CD4-positive, CD25-positive, alpha-beta regulatory T cell (primary cell): ENCODE measurements around the gene LHPP. TPM values are rescaled to one million over a fixed set of nuclear protein-coding genes. Genes with fewer than 3 reads are reported as not detected.

Experiments
- ATAC-seq, 2 donors: fragments of 150-1000 bp; cut with Tn5 transposase; one replicate each; pipeline ENCODE4 v1.10.0; 2021; ENCODE audit warnings: low read depth in 2 of 2, moderate number of reproducible peaks in 2 of 2, moderate library complexity in 1 of 2
- DNase-seq, 3 donors: peaks; one replicate each; pipeline versions ENCODE4 v3.0.0 to v3.0.0-alpha.2; 2012 to 2022; ENCODE audit warnings: mixed read lengths in 1 of 3
- H3K27ac ChIP-seq: one replicate; pipeline ENCODE4 v1.7.0; 2013; ENCODE audit warnings: mild to moderate bottlenecking, low read length; ENCODE audit not compliant: insufficient read depth, poor library complexity, severe bottlenecking
- H3K27me3 ChIP-seq: one replicate; pipeline ENCODE4 v1.7.0; 2013; ENCODE audit warnings: low read length; ENCODE audit not compliant: control insufficient read depth, insufficient read depth
- H3K36me3 ChIP-seq: one replicate; pipeline ENCODE4 v1.7.0; 2013; ENCODE audit warnings: mild to moderate bottlenecking, low read length, moderate library complexity; ENCODE audit not compliant: control insufficient read depth, insufficient read depth
- H3K4me1 ChIP-seq: 2 replicates; pipeline ENCODE4 v1.7.0; 2013; ENCODE audit warnings: mild to moderate bottlenecking, low read length; ENCODE audit not compliant: insufficient read depth, control insufficient read depth, poor library complexity, severe bottlenecking
- H3K4me3 ChIP-seq: one replicate; pipeline ENCODE4 v1.7.0; 2013; ENCODE audit warnings: low read depth, mild to moderate bottlenecking, low read length, moderate library complexity
- H3K9me3 ChIP-seq, 2 experiments: 1 replicate in 1 of 2; 2 replicates in 1 of 2; pipeline ENCODE4 v1.7.0; 2013; ENCODE audit warnings: low read length in 2 of 2, mild to moderate bottlenecking in 1 of 2, moderate library complexity in 1 of 2; ENCODE audit not compliant: control insufficient read depth in 2 of 2
- H3K27ac Mint-ChIP-seq, 3 donors: one replicate each; pipeline ENCODE4 v1.8.0; 2020 to 2022; ENCODE audit warnings: mild to moderate bottlenecking in 3 of 3, mixed read lengths in 3 of 3, moderate library complexity in 2 of 3
- H3K27me3 Mint-ChIP-seq: one replicate; pipeline ENCODE4 v1.8.0; 2022; ENCODE audit warnings: mild to moderate bottlenecking, mixed read lengths
- H3K36me3 Mint-ChIP-seq: one replicate; pipeline ENCODE4 v1.8.0; 2020; ENCODE audit warnings: mixed read lengths
- H3K4me1 Mint-ChIP-seq, 4 donors: one replicate each; pipeline ENCODE4 v1.8.0; 2020 to 2022; ENCODE audit warnings: mixed read lengths in 4 of 4, mild to moderate bottlenecking in 1 of 4
- H3K4me3 Mint-ChIP-seq, 4 donors: one replicate each; pipeline ENCODE4 v1.8.0; 2020 to 2022; ENCODE audit warnings: mild to moderate bottlenecking in 4 of 4, mixed read lengths in 4 of 4, moderate library complexity in 3 of 4
- H3K9me3 Mint-ChIP-seq, 7 donors: one replicate each; pipeline ENCODE4 v1.8.0; 2020 to 2022; ENCODE audit warnings: mixed read lengths in 7 of 7, mild to moderate bottlenecking in 3 of 7, moderate library complexity in 2 of 7
- polyA plus RNA-seq, 4 donors: library from polyadenylated mRNA; unstranded; fragments of 300-500 nt; fragmentation: Illumina TruSeq; gene quantifications; one replicate each; pipeline ENCODE4 v1.2.3, GENCODE V29; 2021
- total RNA-seq: library from RNA; stranded (reverse); gene quantifications from one replicate; pipeline ENCODE4 v1.2.3, GENCODE V29; 2022

LHPP gene
- total and polyA plus RNA-seq, 5 donors from 2014 or later: 20.1 to 29.2 (median 25.0) TPM

- Histone ChIP-seq H3K27me3 (no peaks in the 10 kb centered on the region), H3K4me3 (no peak overlapping the region), H3K9me3 (peaks cover 0 to under 1% of the 10 kb centered on the region in 2 experiments), H3K4me1 (peaks cover 81% of the 10 kb centered on the region), H3K27ac (peak overlapping the region; percentile 28), H3K36me3 (peaks cover 7% of the 10 kb centered on the region)
- H3K4me1 Mint-ChIP-seq: peaks cover 22 to 90% (median 53%) of the 10 kb centered on the region in 4 donors
- H3K36me3 Mint-ChIP-seq: peaks cover 7% of the 10 kb centered on the region
- peak overlapping the region in 1 of 4 donors; percentile 54 for H3K4me3 Mint-ChIP-seq
- H3K27ac Mint-ChIP-seq: peak overlapping the region; percentile 35 to 94 (median 83)
- DNase-seq: no peak
- H3K9me3 Mint-ChIP-seq: peaks cover 0 to 2% (median 0%) of the 10 kb centered on the region in 7 donors
- ATAC-seq: no peak
- no peaks in the 10 kb centered on the region for H3K27me3 Mint-ChIP-seq
Observed at GRCh38 chr10:124639646-124640045, 178.0 kb downstream of the LHPP start.

GRCh38 chr10:124640056-124640455, 178.4 kb downstream of the LHPP start:
- DNase-seq (no peak), ATAC-seq (no peak)
- Histone ChIP-seq H3K9me3 (no peaks in the 10 kb centered on the region), H3K36me3 (peaks cover 7% of the 10 kb centered on the region), H3K4me3 (no peak overlapping the region), H3K27me3 (no peaks in the 10 kb centered on the region), H3K27ac (no peak overlapping the region), H3K4me1 (peaks cover 85% of the 10 kb centered on the region)
- peaks cover 5% of the 10 kb centered on the region for H3K36me3 Mint-ChIP-seq
- peak overlapping the region; percentile 83 to 98 (median 89) for H3K27ac Mint-ChIP-seq
- H3K9me3 Mint-ChIP-seq: peaks cover 0 to 2% (median 0%) of the 10 kb centered on the region in 7 donors
- H3K4me3 Mint-ChIP-seq: peak overlapping the region in 2 of 4 donors; percentile 75 to 77
- no peaks in the 10 kb centered on the region for H3K27me3 Mint-ChIP-seq
- peaks cover 22 to 92% (median 54%) of the 10 kb centered on the region in 4 donors for H3K4me1 Mint-ChIP-seq

GRCh38 chr10:124640538-124641231, 179.1 kb downstream of the LHPP start:
- Mint-ChIP-seq H3K4me1 (peaks cover 20 to 92% (median 54%) of the 10 kb centered on the region in 4 donors), H3K4me3 (peak overlapping the region; percentile 68 to 89 (median 76)), H3K27ac (peak overlapping the region; percentile 83 to 98 (median 89)), H3K27me3 (no peaks in the 10 kb centered on the region), H3K9me3 (peaks cover 0 to 2% (median 0%) of the 10 kb centered on the region in 7 donors), H3K36me3 (peaks cover 5% of the 10 kb centered on the region)
- peaks cover 88% of the 10 kb centered on the region for H3K4me1 ChIP-seq
- H3K27me3 ChIP-seq: no peaks in the 10 kb centered on the region
- peaks cover 7% of the 10 kb centered on the region for H3K36me3 ChIP-seq
- peak; percentile 35 to 50 for ATAC-seq
- no peaks in the 10 kb centered on the region for H3K9me3 ChIP-seq
- peak overlapping the region; percentile 22 for H3K4me3 ChIP-seq
- DNase-seq: peak in 1 of 3 donors; percentile 33
- peak overlapping the region; percentile 48 for H3K27ac ChIP-seq

- H3K36me3 Mint-ChIP-seq: peaks cover 5% of the 10 kb centered on the region
- ATAC-seq: peak; percentile 76 to 85
- peak overlapping the region; percentile 83 to 98 (median 89) for H3K27ac Mint-ChIP-seq
- H3K27ac ChIP-seq: peak overlapping the region; percentile 48
- H3K9me3 ChIP-seq: no peaks in the 10 kb centered on the region
- H3K4me3 Mint-ChIP-seq: peak overlapping the region; percentile 66 to 89 (median 72)
- peaks cover 14 to 93% (median 51%) of the 10 kb centered on the region in 4 donors for H3K4me1 Mint-ChIP-seq
- H3K4me1 ChIP-seq: peaks cover 91% of the 10 kb centered on the region
- no peaks in the 10 kb centered on the region for H3K27me3 Mint-ChIP-seq
- peaks cover 7% of the 10 kb centered on the region for H3K36me3 ChIP-seq
- peak overlapping the region; percentile 22 for H3K4me3 ChIP-seq
- peak in 1 of 3 donors; percentile 66 for DNase-seq
- H3K27me3 ChIP-seq: no peaks in the 10 kb centered on the region
- H3K9me3 Mint-ChIP-seq: peaks cover 0 to 2% (median 0%) of the 10 kb centered on the region in 7 donors
Observed at GRCh38 chr10:124641282-124642087, 179.9 kb downstream of the LHPP start.

GRCh38 chr10:124642088-124642710, 180.6 kb downstream of the LHPP start:
- H3K9me3 ChIP-seq: no peaks in the 10 kb centered on the region
- H3K4me1 ChIP-seq: peaks cover 91% of the 10 kb centered on the region
- H3K27me3 ChIP-seq: no peaks in the 10 kb centered on the region
- peaks cover 7% of the 10 kb centered on the region for H3K36me3 ChIP-seq
- ATAC-seq (no peak), DNase-seq (no peak)
- Mint-ChIP-seq H3K4me3 (peak overlapping the region in 3 of 4 donors; percentile 56 to 89 (median 63)), H3K27me3 (no peaks in the 10 kb centered on the region), H3K27ac (peak overlapping the region; percentile 83 to 98 (median 91)), H3K9me3 (peaks cover 0 to 2% (median 0%) of the 10 kb centered on the region in 7 donors), H3K36me3 (peaks cover 5% of the 10 kb centered on the region), H3K4me1 (peaks cover 14 to 93% (median 51%) of the 10 kb centered on the region in 4 donors)
- H3K4me3 ChIP-seq: no peak overlapping the region
- H3K27ac ChIP-seq: peak overlapping the region; percentile 48

- Mint-ChIP-seq H3K27me3 (no peaks in the 10 kb centered on the region), H3K9me3 (peaks cover 0 to 2% (median 0%) of the 10 kb centered on the region in 7 donors), H3K4me3 (no peak overlapping the region), H3K4me1 (peaks cover 14 to 93% (median 56%) of the 10 kb centered on the region in 4 donors), H3K27ac (peak overlapping the region; percentile 69 to 93 (median 83)), H3K36me3 (peaks cover 5% of the 10 kb centered on the region)
- H3K9me3 ChIP-seq: no peaks in the 10 kb centered on the region
- peak overlapping the region; percentile 2 for H3K27ac ChIP-seq
- peaks cover 7% of the 10 kb centered on the region for H3K36me3 ChIP-seq
- no peak overlapping the region for H3K4me3 ChIP-seq
- DNase-seq (no peak), ATAC-seq (no peak)
- no peaks in the 10 kb centered on the region for H3K27me3 ChIP-seq
- H3K4me1 ChIP-seq: peaks cover 91% of the 10 kb centered on the region
Observed at GRCh38 chr10:124643330-124644009, 181.8 kb downstream of the LHPP start.

GRCh38 chr10:124644236-124644635, 182.6 kb downstream of the LHPP start:
- Mint-ChIP-seq H3K36me3 (peaks cover 5% of the 10 kb centered on the region), H3K9me3 (peaks cover 0 to 2% (median 0%) of the 10 kb centered on the region in 7 donors), H3K4me1 (peaks cover 14 to 93% (median 62%) of the 10 kb centered on the region in 4 donors), H3K27me3 (no peaks in the 10 kb centered on the region), H3K4me3 (peak overlapping the region in 2 of 4 donors; percentile 8 to 50), H3K27ac (peak overlapping the region; percentile 69 to 92 (median 84))
- DNase-seq (no peak), ATAC-seq (no peak)
- Histone ChIP-seq H3K4me3 (no peak overlapping the region), H3K27me3 (no peaks in the 10 kb centered on the region), H3K27ac (no peak overlapping the region), H3K4me1 (peaks cover 92% of the 10 kb centered on the region), H3K36me3 (peaks cover 7% of the 10 kb centered on the region), H3K9me3 (no peaks in the 10 kb centered on the region)
